HepG2 (cell line): ENCODE data around the gene LHX1. TPM values are rescaled to one million over a fixed set of nuclear protein-coding genes. Genes with fewer than 3 reads are reported as not detected.

ENCODE experiments used
- ATAC-seq: fragments of 200-7000 bp; cut with Tn5 transposase; 3 replicates; pipeline ENCODE4 v1.9.1; 2020; ENCODE audit warnings: mild to moderate bottlenecking, moderate library complexity
- BruUV-seq: library from RNA; stranded (reverse); fragments of 400-500 nt; replicated peaks from 2 replicates; lab custom pipeline; 2021; lab: Mats Ljungman, UMichigan
- CTCF ChIA-PET: fragments of 300-600 bp; formaldehyde crosslinking; extraction: SDS; loops from one replicate; lab custom pipeline; 2021; ENCODE audit warnings: low total read pairs, inconsistent platforms, low intra/inter-chr PET ratio; lab: Yijun Ruan, JAX
- POLR2A ChIA-PET: fragments of 350-600 bp; sonication (Branson Sonifier 250); formaldehyde crosslinking; loops from one replicate; lab custom pipeline; 2020; ENCODE audit warnings: antibody characterized with exemption, inconsistent platforms; lab: Yijun Ruan, JAX
- DNase-seq: peaks from one replicate; pipeline ENCODE4 v3.0.0-alpha.2; 2015; ENCODE audit warnings: low spot score
- FAIRE-seq: peaks from 3 replicates; lab custom pipeline; 2011; peaks lifted over from hg19 to GRCh38; lab: Jason Lieb, UNC
- H2AFZ ChIP-seq: one replicate; pipeline ENCODE4 v1.6.1; 2011; ENCODE audit warnings: low read length, inconsistent platforms
- H3K27ac ChIP-seq: fragments of 300-600 bp; 3 replicates; pipeline ENCODE4 v1.8.0; 2011; ENCODE audit warnings: mixed run types, mild to moderate bottlenecking, mixed read lengths, low read length, inconsistent platforms; ENCODE audit not compliant: insufficient read depth; ENCODE audit errors: extremely low read length
- H3K27me3 ChIP-seq, 2 experiments: fragments of 200-600 bp in 1 of 2; 2 replicates in 1 of 2; 3 replicates in 1 of 2; pipeline versions ENCODE4 v1.6.0 to v1.8.0; 2011; ENCODE audit warnings: low read length in 2 of 2, mild to moderate bottlenecking in 2 of 2, moderate library complexity in 2 of 2, inconsistent platforms in 1 of 2; ENCODE audit not compliant: insufficient read depth in 2 of 2, control insufficient read depth in 1 of 2
- H3K36me3 ChIP-seq, 2 experiments: fragments of 200-600 bp in 1 of 2; replicated peaks in 1 of 2; 2 replicates in 1 of 2; 3 replicates in 1 of 2; pipeline versions ENCODE4 v1.5.1 to v1.8.0; 2011; ENCODE audit warnings: low read length in 2 of 2, inconsistent platforms in 1 of 2; ENCODE audit not compliant: insufficient read depth in 2 of 2, control insufficient read depth in 1 of 2
- H3K4me1 ChIP-seq: 2 replicates; pipeline ENCODE4 v1.5.1; 2012; ENCODE audit warnings: low read length, inconsistent platforms; ENCODE audit not compliant: insufficient read depth
- H3K4me2 ChIP-seq: 2 replicates; pipeline ENCODE4 v1.6.0; 2011; ENCODE audit warnings: low read depth, low read length, inconsistent platforms
- H3K4me3 ChIP-seq, 3 experiments: fragments of 200-600 bp in 1 of 3; sonication (generic), shearing (Covaris generic) in 1 of 3; replicated peaks in 1 of 3; 2 replicates each; pipeline ENCODE4 v1.5.1; 2011 to 2016; ENCODE audit warnings: low read length in 3 of 3, inconsistent platforms in 2 of 3, low read depth in 2 of 3, mild to moderate bottlenecking in 2 of 3, control low read depth in 1 of 3, mixed read lengths in 1 of 3; ENCODE audit not compliant: insufficient read depth in 1 of 3
- H3K79me2 ChIP-seq: one replicate; pipeline ENCODE4 v1.6.1; 2011; ENCODE audit warnings: low read length, inconsistent platforms; ENCODE audit not compliant: insufficient read depth
- H3K9ac ChIP-seq: 2 replicates; pipeline ENCODE4 v1.6.0; 2011; ENCODE audit warnings: mild to moderate bottlenecking, low read depth, low read length, inconsistent platforms; ENCODE audit not compliant: insufficient read depth
- H3K9me3 ChIP-seq: 2 replicates; pipeline ENCODE4 v1.5.1; 2012; ENCODE audit warnings: mild to moderate bottlenecking, low read length
- H4K20me1 ChIP-seq: 2 replicates; pipeline ENCODE4 v1.6.0; 2011; ENCODE audit warnings: inconsistent platforms, mild to moderate bottlenecking, low read length, moderate library complexity; ENCODE audit not compliant: insufficient read depth
- ATF4 ChIP-seq, 2 experiments: fragments of 450-650 bp in 1 of 2; sonication (generic) in 1 of 2; formaldehyde crosslinking; IDR thresholded peaks; 2 replicates each; pipeline versions ENCODE4 v1.5.0 to v1.8.0; 2020 to 2022; ENCODE audit warnings: mild to moderate bottlenecking in 1 of 2, missing genetic modification reagents in 1 of 2
- ATF7 ChIP-seq, 2 experiments: fragments of 450-650 bp in 1 of 2; sonication (generic) in 1 of 2; formaldehyde crosslinking in 1 of 2; IDR thresholded peaks; 2 replicates each; pipeline versions ENCODE4 v1.4.0 to v1.6.1; 2016 to 2020; ENCODE audit warnings: antibody characterized with exemption in 1 of 2, mild to moderate bottlenecking in 1 of 2, missing genetic modification reagents in 1 of 2
- FOSL2 ChIP-seq: sonication (generic); formaldehyde crosslinking; IDR thresholded peaks from 2 replicates; pipeline ENCODE4 v1.4.0; 2020; ENCODE audit warnings: missing genetic modification reagents
- HNF1B ChIP-seq: sonication (generic); formaldehyde crosslinking; IDR thresholded peaks from 2 replicates; pipeline ENCODE4 v1.5.1; 2020; ENCODE audit warnings: mild to moderate bottlenecking, moderate library complexity, missing genetic modification reagents
- ZC3H4 ChIP-seq: sonication (generic); formaldehyde crosslinking; IDR thresholded peaks from 2 replicates; pipeline ENCODE4 v1.4.0; 2020; ENCODE audit warnings: missing genetic modification reagents, borderline replicate concordance
- ZNF318 ChIP-seq: sonication (generic); formaldehyde crosslinking; IDR thresholded peaks from 2 replicates; pipeline ENCODE4 v1.4.0; 2020; ENCODE audit warnings: mild to moderate bottlenecking, missing genetic modification reagents
- ZNF678 ChIP-seq: sonication (generic); formaldehyde crosslinking; IDR thresholded peaks from 2 replicates; pipeline ENCODE4 v1.4.0; 2020; ENCODE audit warnings: mild to moderate bottlenecking, missing genetic modification reagents
- WGBS: methylation state at CpG from one replicate; pipeline ENCODE4 v1.1.6; 2017; ENCODE audit warnings: low lambda C conversion rate; 5-methylcytosine and 5-hydroxymethylcytosine counted together
- in situ Hi-C: cut with HindIII; loops from 2 replicates; pipeline ENCODE4 v1.10.0; 2017; ENCODE audit warnings: low pct_unique_long_range_greater_than_20kb; ENCODE audit not compliant: extremely low pct_ligation_motif_present
- intact Hi-C: fragments of 100-400 bp; cut with micrococcal nuclease; formaldehyde crosslinking; loops from one replicate; pipeline ENCODE4 v1.10.0; 2022; ENCODE audit not compliant: unreplicated experiment
- polyA plus RNA-seq, 8 experiments: library from polyadenylated mRNA; depleted of rRNA in 3 of 8; stranded (reverse) in 7 of 8; unstranded in 1 of 8; fragments of >200 nt; fragmentation: Illumina TruSeq in 4 of 8; extraction: Trizol in 4 of 8; gene quantifications; 2 replicates each; pipeline versions ENCODE4 v1.2.1 to v1.2.3, GENCODE V29; 2011 to 2016; ENCODE audit warnings: low read depth in 4 of 8, missing spikeins in 1 of 8, mixed read lengths in 1 of 8; ENCODE audit not compliant: insufficient read depth in 1 of 8
- total RNA-seq, 5 experiments: library from RNA; depleted of rRNA; stranded (reverse); fragments of >200 nt; fragmentation: Illumina TruSeq; extraction: Trizol; gene quantifications; 2 replicates each; pipeline ENCODE4 v1.2.3, GENCODE V29; 2016; ENCODE audit warnings: low read depth in 1 of 5

Gene LHX1
- total and polyA plus RNA-seq, 2 of the 13 experiments (the other 11 are each of a cell fraction or from before 2014, with no cell fraction given), result not detected

- H3K9ac ChIP-seq, result no peak overlapping the region
- ATAC-seq (no peak), DNase-seq (no peak), FAIRE-seq (no peak)
- ChIA-PET CTCF (no interaction called here), POLR2A (no interaction called here)
- intact Hi-C loops, result no loop called here
- H3K27ac ChIP-seq, result no peak overlapping the region
- WGBS, result 60% methylated on average over 2 of the region's 2 CpGs
- H3K4me3 ChIP-seq, result no peak overlapping the region
- in situ Hi-C loops, result no loop called here
- no peak overlapping the region for H2AFZ ChIP-seq
- no peaks in the 10 kb centered on the region for H3K27me3 ChIP-seq
- H3K4me2 ChIP-seq, result no peak overlapping the region
- TF ChIP-seq FOSL2 (CRISPR knock-in tag) (no peak), ZNF678 (CRISPR knock-in tag) (no peak), HNF1B (CRISPR knock-in tag) (no peak), ATF4 (CRISPR knock-in tag; IDR thresholded peaks at IDR 0.05) (no peak)
- H4K20me1 ChIP-seq, result no peaks in the 10 kb centered on the region
- no peaks in the 10 kb centered on the region for H3K9me3 ChIP-seq
- H3K79me2 ChIP-seq, result peaks cover 4% of the 10 kb centered on the region
- no peaks in the 10 kb centered on the region for H3K4me1 ChIP-seq
- H3K36me3 ChIP-seq, result peaks cover 0 to 3% of the 10 kb centered on the region in 2 experiments; a peak in 2 of 5 replicates
- no TSS peak for BruUV-seq
Measured at GRCh38 chr17:36980280-36980761, 43.0 kb downstream of the LHX1 start.

- CTCF ChIA-PET, result no interaction called here
- FAIRE-seq, result no peak
Measured at GRCh38 chr17:36983618-36984017, 46.3 kb downstream of the LHX1 start.

More at GRCh38 chr17:36983618-36984017, 46.3 kb downstream of the LHX1 start:
- POLR2A ChIA-PET, result no interaction called here
- Histone ChIP-seq H4K20me1 (no peaks in the 10 kb centered on the region), H3K4me3 (no peak overlapping the region), H2AFZ (no peak overlapping the region), H3K79me2 (peaks cover 4% of the 10 kb centered on the region), H3K4me2 (no peak overlapping the region), H3K9ac (no peak overlapping the region), H3K4me1 (no peaks in the 10 kb centered on the region)
- in situ Hi-C loops, result no loop called here
- no peak for ATAC-seq
- BruUV-seq, result no TSS peak
- TF ChIP-seq ZNF318 (CRISPR knock-in tag) (no peak), ZC3H4 (CRISPR knock-in tag) (no peak), ATF7 (IDR thresholded peaks at IDR 0.05) (peak; percentile 41; the same call in 1 of the 2 replicates), ATF7 (CRISPR knock-in tag; IDR thresholded peaks at IDR 0.05) (no peak)
- TF ChIP-seq, all 625 proteins: peak for 1
- no peak overlapping the region for H3K27ac ChIP-seq
- no peak for DNase-seq
- peaks cover 3 to 21% of the 10 kb centered on the region in 2 experiments; a peak in 4 of 5 replicates for H3K36me3 ChIP-seq
- no peaks in the 10 kb centered on the region for H3K9me3 ChIP-seq
- intact Hi-C loops, result no loop called here
- no peaks in the 10 kb centered on the region for H3K27me3 ChIP-seq
